ENCODE results near the gene CR2.

DNA sequence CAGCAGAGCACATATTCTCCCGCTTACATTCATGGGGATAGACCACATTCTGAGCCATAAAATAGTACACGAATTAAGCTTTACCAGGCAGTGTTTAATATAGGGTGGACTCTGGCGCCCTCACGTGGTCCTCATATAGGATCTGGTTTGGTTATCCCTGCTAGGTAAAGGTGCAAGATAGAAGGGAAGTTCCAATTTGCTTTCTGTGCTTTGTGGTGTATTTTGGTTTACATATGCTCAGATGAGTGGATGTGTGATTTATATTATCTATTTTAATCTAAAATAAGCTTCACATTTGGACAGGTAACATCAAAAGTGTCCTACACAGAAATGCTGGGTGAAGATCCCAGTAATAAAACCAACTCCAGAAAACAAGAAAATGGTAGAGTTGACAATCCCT, 45.4 kb downstream of the CR2 start:
- no peak for TF ChIP-seq EZH2 (IDR thresholded peaks at IDR 0.05; ENCODE audit: insufficient read depth, poor library complexity, severe bottlenecking)
- TF ChIP-seq EZH2phosphoT487 (IDR thresholded peaks at IDR 0.05; ENCODE audit: insufficient read depth, low read depth), result no peak

Measured in GM23248 (cell line).